Fibroblast of peridontal ligament (primary cell): ENCODE measurements around the gene SLC22A5.
"Not testable (repeated sequence)": the region's sequence is repeated elsewhere in the genome, so short reads cannot be mapped to it uniquely, and the experiment has no call there.

ENCODE experiments used
- DNase-seq: peaks from one replicate; pipeline ENCODE4 v3.0.0-alpha.2; 2010; ENCODE audit errors: extremely low read depth

SLC22A5 gene

GRCh38 chr5:132426525-132427138 is 57.1 kb downstream of the SLC22A5 start:
- DNase-seq, result peak; percentile 92

GRCh38 chr5:132427281-132428146 is 58.0 kb downstream of the SLC22A5 start:
- DNase-seq, result no peak

GRCh38 chr5:132428147-132428482 is 58.6 kb downstream of the SLC22A5 start:
- no peak for DNase-seq

GRCh38 chr5:132428484-132429462 is 59.3 kb downstream of the SLC22A5 start:
- DNase-seq, result no peak

- DNase-seq, result no peak
Measured at GRCh38 chr5:132429463-132430440, 60.2 kb downstream of the SLC22A5 start.

- DNase-seq, result no peak
Measured at GRCh38 chr5:132430746-132431145, 61.2 kb downstream of the SLC22A5 start.

- no peak for DNase-seq
Measured at GRCh38 chr5:132431632-132432031, 62.1 kb downstream of the SLC22A5 start.

GRCh38 chr5:132433141-132433540 is 63.6 kb downstream of the SLC22A5 start:
- DNase-seq, result no peak

GRCh38 chr5:132434416-132435286 is 65.1 kb downstream of the SLC22A5 start:
- DNase-seq, result no peak

GRCh38 chr5:132435447-132435846 is 65.9 kb downstream of the SLC22A5 start:
- no peak for DNase-seq

GRCh38 chr5:132435886-132436285 is 66.4 kb downstream of the SLC22A5 start:
- no peak for DNase-seq

GRCh38 chr5:132436936-132437335 is 67.4 kb downstream of the SLC22A5 start:
- DNase-seq, result no peak

- peak; percentile 90 for DNase-seq
Measured at GRCh38 chr5:132437604-132438266, 68.2 kb downstream of the SLC22A5 start.

GRCh38 chr5:132438267-132438645 is 68.7 kb downstream of the SLC22A5 start:
- DNase-seq, result not testable (repeated sequence)

- DNase-seq, result no peak
Measured at GRCh38 chr5:132438917-132439316, 69.4 kb downstream of the SLC22A5 start.

GRCh38 chr5:132439521-132440089 is 70.1 kb downstream of the SLC22A5 start:
- DNase-seq, result peak; percentile 99

GRCh38 chr5:132444061-132444460 is 74.6 kb downstream of the SLC22A5 start:
- DNase-seq, result no peak
